ENCODE data around the gene KBTBD4.

Gene KBTBD4

DNA sequence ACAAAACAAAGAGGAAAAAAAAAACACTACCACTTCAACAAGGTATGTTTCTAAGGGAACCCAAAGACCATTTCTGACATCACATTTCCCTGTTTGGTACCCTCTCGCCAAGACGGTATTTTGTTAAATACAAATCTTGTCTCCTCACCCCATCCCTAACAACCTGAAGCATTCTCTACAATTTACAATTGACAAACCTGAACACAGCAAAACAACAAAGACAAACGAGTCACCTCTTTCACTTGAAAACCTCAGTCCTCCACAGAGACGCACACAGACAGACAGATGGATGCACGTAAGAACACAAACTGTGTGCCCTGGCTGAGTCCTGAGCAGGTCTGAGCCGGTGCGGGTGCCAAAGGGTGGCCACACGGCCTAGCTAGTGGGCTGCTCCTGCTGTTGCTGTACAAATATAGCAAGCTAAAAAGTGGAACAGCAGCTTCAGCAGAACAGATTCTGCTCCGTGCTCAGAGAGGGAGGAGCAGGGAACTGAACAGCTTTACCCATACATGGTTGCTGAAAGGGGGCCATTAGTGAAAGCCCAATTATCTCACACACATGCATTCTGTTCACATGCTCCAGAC lies 54.4 kb downstream of the KBTBD4 start:
- Histone ChIP-seq H3K27ac (ENCODE audit: low read length) (peak overlapping the region; percentile 84), H3K9ac (ENCODE audit: low read length in 2 of 2) (peak overlapping the region; percentile 64 to 83), H3K27me3 (ENCODE audit: control insufficient read depth in 1 of 2, insufficient read depth in 2 of 2, low read length in 2 of 2) (no peaks in the 10 kb centered on the region), H3K4me3 (ENCODE audit: low read length in 2 of 2) (peak overlapping the region; percentile 75 to 76), H3K36me3 (ENCODE audit: control insufficient read depth in 2 of 2, insufficient read depth in 2 of 2, low read length in 2 of 2) (no peaks in the 10 kb centered on the region), H3K4me1 (ENCODE audit: control insufficient read depth, insufficient read depth, low read length) (peaks cover 44% of the 10 kb centered on the region), H3K9me3 (ENCODE audit: control insufficient read depth in 2 of 2, low read length in 2 of 2) (no peaks in the 10 kb centered on the region)

DNA sequence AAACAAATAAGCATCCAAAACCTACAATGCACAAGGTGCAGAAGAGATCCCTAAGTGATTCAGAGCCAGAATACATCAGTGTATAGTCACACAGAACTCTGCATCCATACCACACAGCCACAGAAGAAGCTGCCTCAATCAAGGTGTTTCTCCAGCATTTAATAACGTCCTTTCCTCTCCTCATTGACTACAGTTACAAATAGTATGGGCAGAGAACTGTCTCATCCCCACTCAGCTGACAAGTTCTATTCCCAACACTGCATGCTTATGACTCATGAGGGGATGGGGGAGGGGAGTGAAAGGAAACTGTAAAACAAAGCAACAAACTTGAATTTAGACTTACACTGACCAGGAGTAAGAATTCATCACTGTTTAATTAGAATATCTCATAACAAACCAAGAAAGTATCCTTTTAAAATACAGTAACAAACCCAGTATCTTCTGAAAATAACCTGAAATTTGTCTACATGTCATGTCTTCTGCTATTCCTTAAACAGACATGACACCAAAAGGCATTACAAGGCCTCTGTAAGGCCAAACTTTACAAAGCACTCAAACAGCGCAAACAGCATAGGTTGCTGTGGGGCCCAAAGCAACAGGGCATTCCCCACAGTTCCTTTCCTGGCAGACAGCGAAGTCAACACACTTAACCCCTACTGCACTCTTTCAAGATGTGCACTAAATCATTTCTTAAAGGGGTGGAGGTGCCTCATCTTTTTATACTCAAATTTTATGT lies 55.1 kb downstream of the KBTBD4 start:
- Histone ChIP-seq H3K9me3 (ENCODE audit: control insufficient read depth in 2 of 2, low read length in 2 of 2) (no peaks in the 10 kb centered on the region), H3K4me3 (ENCODE audit: low read length in 2 of 2) (peak overlapping the region; percentile 75 to 76), H3K4me1 (ENCODE audit: control insufficient read depth, insufficient read depth, low read length) (peaks cover 45% of the 10 kb centered on the region), H3K9ac (ENCODE audit: low read length in 2 of 2) (peak overlapping the region; percentile 64 to 83), H3K36me3 (ENCODE audit: control insufficient read depth in 2 of 2, insufficient read depth in 2 of 2, low read length in 2 of 2) (no peaks in the 10 kb centered on the region), H3K27ac (ENCODE audit: low read length) (peak overlapping the region; percentile 84), H3K27me3 (ENCODE audit: control insufficient read depth in 1 of 2, insufficient read depth in 2 of 2, low read length in 2 of 2) (no peaks in the 10 kb centered on the region)
